Activated naive CD4-positive, alpha-beta T cell treated with anti-CD3 and anti-CD28 coated beads, Interleukin-2, amount 10 ng/mL, durations not matched to agents 7 days and 5 days (primary cell): ENCODE data around the gene CATSPER4.
A peak's percentile ranks its signal among the peaks of the same experiment; 100 is the strongest.

Experiments used
- CTCF ChIA-PET: fragments of 350-600 bp; sonication (Branson Sonifier 250); formaldehyde crosslinking; loops from one replicate; lab custom pipeline; 2021; ENCODE audit warnings: antibody characterized with exemption; lab: Charles Lee
- DNase-seq: peaks from one replicate; pipeline ENCODE4 v3.0.0-alpha.2; 2020
- H3K27ac Mint-ChIP-seq: one replicate; pipeline ENCODE4 v1.8.0; 2021; ENCODE audit warnings: mild to moderate bottlenecking, moderate library complexity, mixed read lengths
- H3K27me3 Mint-ChIP-seq: one replicate; pipeline ENCODE4 v1.8.0; 2021; ENCODE audit warnings: mild to moderate bottlenecking, mixed read lengths
- H3K36me3 Mint-ChIP-seq: one replicate; pipeline ENCODE4 v1.8.0; 2021; ENCODE audit warnings: mixed read lengths
- H3K4me1 Mint-ChIP-seq: one replicate; pipeline ENCODE4 v1.8.0; 2021; ENCODE audit warnings: mixed read lengths
- H3K4me3 Mint-ChIP-seq: one replicate; pipeline ENCODE4 v1.8.0; 2021; ENCODE audit warnings: mild to moderate bottlenecking, moderate library complexity, mixed read lengths
- H3K9me3 Mint-ChIP-seq: one replicate; pipeline ENCODE4 v1.8.0; 2021; ENCODE audit warnings: mixed read lengths

CATSPER4 gene

GRCh38 chr1:26190373-26190987 is at the start of gene CATSPER4:
Gene CATSPER4, plus strand, starts transcription at chr1:26190602. Its CDS starts 26 bp downstream, at chr1:26190628.
- Mint-ChIP-seq H3K9me3 (no peaks in the 10 kb centered on the region), H3K4me1 (peaks cover 38% of the 10 kb centered on the region), H3K4me3 (peak within 1 kb of the TSS; percentile 13), H3K27me3 (peaks cover 52% of the 10 kb centered on the region), H3K36me3 (peaks cover 1% of the 10 kb centered on the region), H3K27ac (no peak within 1 kb of the TSS)
- CTCF ChIA-PET = interaction anchor here (1.0 to 2.4 kb wide), 6 partner anchors 12 to 204 kb away, joined by 3 to 7 read pairs (median 4); partner anchors contain the start of gene CEP85
- DNase-seq = no peak

- Mint-ChIP-seq H3K4me3 (no peak overlapping the region), H3K36me3 (no peaks in the 10 kb centered on the region), H3K9me3 (no peaks in the 10 kb centered on the region), H3K27me3 (peaks cover 13% of the 10 kb centered on the region), H3K27ac (no peak overlapping the region), H3K4me1 (peaks cover 23% of the 10 kb centered on the region)
- CTCF ChIA-PET = interaction anchor here (1.4 to 7.7 kb wide), 6 partner anchors 14 to 92 kb away, joined by 3 to 212 read pairs (median 26); partner anchors contain the start of gene CEP85
- no peak for DNase-seq
Observed at GRCh38 chr1:26142159-26142558, 48.2 kb upstream of the CATSPER4 start.

GRCh38 chr1:26145041-26145959 is 45.1 kb upstream of the CATSPER4 start:
- H3K27me3 Mint-ChIP-seq = peaks cover 40% of the 10 kb centered on the region
- H3K4me3 Mint-ChIP-seq = no peak overlapping the region
- H3K36me3 Mint-ChIP-seq = no peaks in the 10 kb centered on the region
- H3K9me3 Mint-ChIP-seq = no peaks in the 10 kb centered on the region
- peak; percentile 85 for DNase-seq
- no peak overlapping the region for H3K27ac Mint-ChIP-seq
- CTCF ChIA-PET = interaction anchor here (0.6 to 7.7 kb wide), 32 partner anchors 11 to 272 kb away, joined by 3 to 212 read pairs (median 6); partner anchors contain the start of genes CEP85, PAFAH2, PDIK1L and ZNF593OS
- peaks cover 7% of the 10 kb centered on the region for H3K4me1 Mint-ChIP-seq

- Mint-ChIP-seq H3K27me3 (peaks cover 40% of the 10 kb centered on the region), H3K36me3 (no peaks in the 10 kb centered on the region), H3K9me3 (no peaks in the 10 kb centered on the region), H3K27ac (no peak overlapping the region), H3K4me3 (no peak overlapping the region), H3K4me1 (peaks cover 7% of the 10 kb centered on the region)
- no peak for DNase-seq
- CTCF ChIA-PET = interaction anchor here (0.8 to 7.7 kb wide), 17 partner anchors 10 to 271 kb away, joined by 3 to 212 read pairs (median 7); partner anchors contain the start of gene PDIK1L
Observed at GRCh38 chr1:26145960-26146294, 44.5 kb upstream of the CATSPER4 start.

- Mint-ChIP-seq H3K27me3 (peaks cover 57% of the 10 kb centered on the region), H3K36me3 (no peaks in the 10 kb centered on the region), H3K4me1 (peaks cover 7% of the 10 kb centered on the region), H3K27ac (no peak overlapping the region), H3K4me3 (no peak overlapping the region), H3K9me3 (no peaks in the 10 kb centered on the region)
- CTCF ChIA-PET = interaction anchor here (7.7 kb wide), 1 partner anchor 46 kb away, joined by 212 read pairs; no protein-coding TSS in a partner anchor
- DNase-seq = no peak
Observed at GRCh38 chr1:26148887-26149286, 41.5 kb upstream of the CATSPER4 start.

- Mint-ChIP-seq H3K4me3 (no peak overlapping the region), H3K4me1 (peaks cover 4% of the 10 kb centered on the region), H3K9me3 (no peaks in the 10 kb centered on the region), H3K36me3 (no peaks in the 10 kb centered on the region), H3K27me3 (peaks cover 71% of the 10 kb centered on the region), H3K27ac (no peak overlapping the region)
- CTCF ChIA-PET = interaction anchor here (5.9 kb wide), 1 partner anchor 10 kb away, joined by 47 read pairs; no protein-coding TSS in a partner anchor
- DNase-seq = no peak
Observed at GRCh38 chr1:26153966-26154532, 36.4 kb upstream of the CATSPER4 start.

GRCh38 chr1:26154750-26155149 is 35.7 kb upstream of the CATSPER4 start:
- Mint-ChIP-seq H3K9me3 (no peaks in the 10 kb centered on the region), H3K27me3 (peaks cover 72% of the 10 kb centered on the region)
- CTCF ChIA-PET = interaction anchor here (1.0 to 5.9 kb wide), 3 partner anchors 11 to 52 kb away, joined by 3 to 47 read pairs (median 13); partner anchors contain the start of gene ZNF593

GRCh38 chr1:26155370-26156284 is 34.8 kb upstream of the CATSPER4 start:
- CTCF ChIA-PET = interaction anchor here (0.8 to 5.9 kb wide), 7 partner anchors 10 to 78 kb away, joined by 3 to 47 read pairs (median 6); partner anchors contain the start of genes CEP85 and ZNF593
- H3K27ac Mint-ChIP-seq = no peak overlapping the region
- no peak for DNase-seq
- no peak overlapping the region for H3K4me3 Mint-ChIP-seq
- H3K9me3 Mint-ChIP-seq = no peaks in the 10 kb centered on the region
- H3K4me1 Mint-ChIP-seq = peaks cover 4% of the 10 kb centered on the region
- peaks cover 77% of the 10 kb centered on the region for H3K27me3 Mint-ChIP-seq
- no peaks in the 10 kb centered on the region for H3K36me3 Mint-ChIP-seq

More at GRCh38 chr1:26154750-26155149, 35.7 kb upstream of the CATSPER4 start:
- H3K4me3 Mint-ChIP-seq = no peak overlapping the region
- H3K4me1 Mint-ChIP-seq = peaks cover 4% of the 10 kb centered on the region
- DNase-seq = no peak
- H3K27ac Mint-ChIP-seq = no peak overlapping the region
- H3K36me3 Mint-ChIP-seq = no peaks in the 10 kb centered on the region

GRCh38 chr1:26156285-26157038 is 33.9 kb upstream of the CATSPER4 start:
- CTCF ChIA-PET = interaction anchor here (1.4 to 5.9 kb wide), 5 partner anchors 9 to 77 kb away, joined by 4 to 47 read pairs (median 6); partner anchors contain the start of gene CEP85
- Mint-ChIP-seq H3K4me3 (no peak overlapping the region), H3K4me1 (peaks cover 4% of the 10 kb centered on the region), H3K9me3 (no peaks in the 10 kb centered on the region), H3K27me3 (peaks cover 81% of the 10 kb centered on the region), H3K27ac (no peak overlapping the region), H3K36me3 (no peaks in the 10 kb centered on the region)
- peak; percentile 54 for DNase-seq

GRCh38 chr1:26158271-26158907 is 32.0 kb upstream of the CATSPER4 start:
- CTCF ChIA-PET = interaction anchor here (5.9 kb wide), 1 partner anchor 15 kb away, joined by 47 read pairs; no protein-coding TSS in a partner anchor
- peaks cover 8% of the 10 kb centered on the region for H3K4me1 Mint-ChIP-seq
- no peak overlapping the region for H3K4me3 Mint-ChIP-seq
- no peak for DNase-seq
- no peaks in the 10 kb centered on the region for H3K9me3 Mint-ChIP-seq
- H3K27me3 Mint-ChIP-seq = peaks cover 92% of the 10 kb centered on the region
- no peaks in the 10 kb centered on the region for H3K36me3 Mint-ChIP-seq
- H3K27ac Mint-ChIP-seq = no peak overlapping the region

- no peak within 1 kb of the TSS for H3K27ac Mint-ChIP-seq
Observed at GRCh38 chr1:26158908-26159742, 31.3 kb upstream of the CATSPER4 start, which contains the start of gene FAM110D. Gene FAM110D, plus strand, starts transcription at chr1:26159079. Its CDS starts 2,213 bp downstream, at chr1:26161292.

More at GRCh38 chr1:26158908-26159742, 31.3 kb upstream of the CATSPER4 start, which contains the start of gene FAM110D:
- H3K36me3 Mint-ChIP-seq = no peaks in the 10 kb centered on the region
- no peak within 1 kb of the TSS for H3K4me3 Mint-ChIP-seq
- CTCF ChIA-PET = interaction anchor here (5.9 kb wide), 1 partner anchor 15 kb away, joined by 47 read pairs; no protein-coding TSS in a partner anchor
- peaks cover 13% of the 10 kb centered on the region for H3K4me1 Mint-ChIP-seq
- peaks cover 93% of the 10 kb centered on the region for H3K27me3 Mint-ChIP-seq
- no peaks in the 10 kb centered on the region for H3K9me3 Mint-ChIP-seq
- DNase-seq = no peak
